T-helper 22 cell (primary cell): ENCODE measurements around the gene MED19.
A peak's percentile ranks its signal among the peaks of the same experiment; 100 is the strongest.
"Not testable (repeated sequence)": the region's sequence is repeated elsewhere in the genome, so short reads cannot be mapped to it uniquely, and the experiment has no call there.

ENCODE experiments used
- DNase-seq: peaks from one replicate; pipeline ENCODE4 v3.0.0-alpha.2; 2020; ENCODE audit warnings: low read depth

The MED19 gene, protein sequence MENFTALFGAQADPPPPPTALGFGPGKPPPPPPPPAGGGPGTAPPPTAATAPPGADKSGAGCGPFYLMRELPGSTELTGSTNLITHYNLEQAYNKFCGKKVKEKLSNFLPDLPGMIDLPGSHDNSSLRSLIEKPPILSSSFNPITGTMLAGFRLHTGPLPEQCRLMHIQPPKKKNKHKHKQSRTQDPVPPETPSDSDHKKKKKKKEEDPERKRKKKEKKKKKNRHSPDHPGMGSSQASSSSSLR

DNA sequence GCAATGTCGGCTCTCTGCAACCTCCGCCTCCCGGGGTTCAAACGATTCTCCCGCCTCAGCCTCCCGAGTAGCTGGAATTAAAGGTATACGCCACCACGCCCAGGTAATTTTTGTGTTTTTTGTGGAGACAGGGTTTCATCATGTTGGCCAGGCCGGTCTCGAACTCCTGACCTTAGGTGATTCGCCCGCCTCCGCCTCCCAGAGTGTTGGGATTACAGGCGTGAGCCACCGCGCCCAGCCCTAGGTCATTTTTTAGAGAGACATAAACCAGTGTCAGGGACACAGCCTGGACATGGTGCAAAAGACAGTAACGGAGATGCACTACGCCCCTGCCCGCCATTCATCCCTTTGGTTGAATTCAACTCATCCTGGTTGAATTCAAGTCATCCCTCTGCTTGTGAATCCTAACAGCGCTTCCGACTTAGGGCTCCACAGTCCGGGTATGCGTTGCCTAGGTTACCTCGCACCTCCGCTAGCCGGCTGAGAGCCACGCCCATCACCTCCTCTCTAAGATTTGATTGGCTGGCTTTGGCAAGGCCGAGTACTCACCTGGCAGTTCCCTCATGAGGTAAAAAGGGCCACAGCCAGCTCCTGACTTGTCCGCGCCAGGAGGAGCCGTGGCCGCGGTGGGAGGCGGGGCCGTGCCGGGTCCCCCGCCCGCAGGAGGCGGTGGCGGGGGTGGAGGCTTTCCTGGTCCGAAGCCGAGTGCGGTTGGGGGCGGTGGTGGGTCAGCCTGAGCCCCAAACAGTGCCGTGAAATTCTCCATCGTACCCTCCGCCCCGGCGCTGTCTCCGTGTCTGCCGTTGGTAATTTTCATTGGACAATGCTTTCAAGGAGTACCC lies at the start of gene MED19:
Gene MED19 (minus strand): TSS at position 802 of the 842 bp plus-strand sequence. CDS start 36 bp downstream, at position 766.
- peak; percentile 75 for DNase-seq

DNA sequence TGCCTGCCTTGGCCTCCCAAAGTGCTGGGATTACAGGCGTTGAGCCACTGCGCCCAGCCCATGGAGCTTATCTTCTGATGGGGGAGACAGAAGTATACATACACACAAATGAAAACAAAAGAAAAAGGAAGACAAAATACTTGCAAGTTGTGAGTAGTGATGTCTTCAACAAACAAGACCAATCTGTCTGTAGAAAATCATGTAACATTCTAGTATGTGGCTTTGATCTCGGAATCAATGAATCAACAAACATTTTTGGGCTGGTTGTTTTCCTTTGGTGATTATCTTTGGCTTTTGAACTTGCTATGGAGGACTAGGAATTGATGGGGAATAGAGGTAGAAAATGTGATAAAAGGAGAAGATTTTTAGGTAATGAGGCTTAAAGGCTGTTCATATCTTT lies 46.2 kb upstream of the MED19 start:
- DNase-seq, result no peak

DNA sequence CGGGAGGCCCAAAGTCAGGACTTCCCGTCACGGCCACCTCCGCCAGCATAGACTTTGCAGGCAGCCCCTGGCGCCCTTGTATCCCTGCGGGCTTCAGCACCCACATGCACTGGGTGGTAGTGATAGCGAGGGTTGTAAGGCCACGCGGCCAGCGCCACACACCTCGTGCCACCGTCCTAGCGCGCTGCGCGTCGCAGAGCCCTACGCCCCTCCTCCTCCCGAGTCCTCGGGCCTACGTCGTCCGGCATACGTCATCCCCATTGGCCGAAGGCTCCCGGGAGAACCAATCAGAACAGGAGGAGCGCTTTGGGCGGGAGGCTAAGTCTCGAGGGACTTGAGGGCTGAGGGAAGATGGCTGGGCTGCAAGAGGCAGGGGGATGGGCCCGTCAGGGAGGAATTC lies 40.9 kb upstream of the MED19 start:
- DNase-seq, result no peak

DNA sequence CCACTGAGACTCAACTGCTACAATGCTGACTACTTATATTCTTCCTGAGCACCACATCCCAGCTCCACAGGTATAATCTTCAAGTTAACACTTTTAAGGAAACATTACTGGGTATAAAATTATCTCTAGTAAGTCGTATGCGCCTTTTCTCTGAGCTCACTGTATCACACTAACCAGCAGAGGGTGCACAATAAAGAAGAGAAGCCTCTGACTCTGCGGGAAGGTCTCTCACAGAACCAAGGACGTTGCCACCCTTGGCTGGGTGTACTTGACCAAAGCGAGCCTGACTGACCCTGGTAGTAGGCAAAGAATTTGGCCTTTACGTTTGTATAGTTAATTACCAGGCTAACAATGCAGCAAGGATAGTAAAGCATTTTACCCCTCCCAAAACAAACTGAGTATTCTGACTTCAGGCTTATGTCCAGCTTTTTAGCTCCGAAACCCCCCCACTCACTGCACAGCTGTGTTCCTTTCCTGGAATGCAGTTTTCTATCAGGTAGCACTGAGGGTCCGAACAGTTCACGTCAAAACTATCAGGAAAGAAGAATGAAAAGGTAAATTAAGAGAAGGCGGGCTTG lies 39.8 kb upstream of the MED19 start, which contains the start of gene BTBD18:
Gene BTBD18 (minus strand): TSS at position 144 of the 578 bp plus-strand sequence. CDS start 631 bp downstream, outside the sequence.
- DNase-seq, result no peak

DNA sequence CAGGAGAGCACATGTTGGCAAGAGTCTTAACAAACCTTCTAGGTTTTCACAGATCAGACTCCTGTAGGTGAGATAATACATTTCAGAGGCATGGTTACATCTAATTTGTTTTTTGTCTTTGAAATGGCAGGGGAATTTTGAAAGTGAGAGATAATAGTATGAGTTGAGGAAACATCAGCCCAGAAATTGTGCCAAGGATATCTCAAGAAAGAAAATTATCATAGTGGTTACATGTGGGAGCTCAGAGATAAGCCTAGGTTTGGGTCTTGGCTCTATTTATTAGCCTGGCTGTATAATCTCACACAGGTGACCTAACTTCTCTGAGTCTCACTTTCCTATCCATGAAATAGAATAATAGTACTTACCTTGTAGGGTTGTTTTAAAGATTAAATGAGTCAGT lies 39.2 kb upstream of the MED19 start:
- no peak for DNase-seq

GRCh38 chr11:57746920-57747319 lies 34.9 kb upstream of the MED19 start:
- DNase-seq, result no peak

GRCh38 chr11:57745206-57745605 lies 33.2 kb upstream of the MED19 start:
- DNase-seq, result no peak

DNA sequence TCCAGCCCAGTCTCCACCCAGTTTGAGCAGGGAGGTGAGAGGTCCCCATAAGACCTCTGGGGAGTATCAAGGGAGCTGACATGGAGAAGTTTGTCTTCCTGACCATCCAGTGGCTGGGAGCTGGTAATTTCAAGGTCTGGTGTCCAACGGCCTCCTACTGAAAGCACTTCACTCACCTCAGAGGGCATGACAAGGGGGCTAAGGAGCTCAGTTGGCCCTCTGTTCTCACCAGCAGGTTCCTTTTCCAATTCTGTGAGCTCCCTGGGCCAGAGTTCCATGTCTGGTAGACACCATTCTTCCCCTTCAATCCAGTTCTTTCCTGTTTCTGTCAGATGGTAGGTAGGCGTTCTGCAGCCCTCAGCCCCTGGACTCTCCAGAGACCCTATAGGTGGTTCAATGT lies 32.3 kb upstream of the MED19 start:
- no peak for DNase-seq

DNA sequence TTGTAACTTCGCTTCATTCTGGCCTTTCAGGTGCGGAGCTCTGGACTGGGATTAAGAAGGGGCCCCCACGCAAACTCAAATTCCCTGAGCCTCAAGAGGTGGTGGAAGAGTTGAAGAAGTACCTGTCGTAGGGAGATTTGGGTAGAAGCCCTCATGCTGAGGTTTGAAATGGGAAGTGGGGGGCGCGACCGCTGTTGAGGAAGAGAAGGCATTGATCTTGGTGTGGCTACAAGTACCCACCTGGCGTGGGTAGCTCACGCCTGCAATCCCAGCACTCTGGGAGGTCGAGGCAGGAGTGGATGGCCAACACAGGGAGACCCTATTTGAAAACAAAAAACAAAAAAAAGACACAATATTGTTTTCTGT lies 30.1 kb upstream of the MED19 start:
- DNase-seq, result no peak

DNA sequence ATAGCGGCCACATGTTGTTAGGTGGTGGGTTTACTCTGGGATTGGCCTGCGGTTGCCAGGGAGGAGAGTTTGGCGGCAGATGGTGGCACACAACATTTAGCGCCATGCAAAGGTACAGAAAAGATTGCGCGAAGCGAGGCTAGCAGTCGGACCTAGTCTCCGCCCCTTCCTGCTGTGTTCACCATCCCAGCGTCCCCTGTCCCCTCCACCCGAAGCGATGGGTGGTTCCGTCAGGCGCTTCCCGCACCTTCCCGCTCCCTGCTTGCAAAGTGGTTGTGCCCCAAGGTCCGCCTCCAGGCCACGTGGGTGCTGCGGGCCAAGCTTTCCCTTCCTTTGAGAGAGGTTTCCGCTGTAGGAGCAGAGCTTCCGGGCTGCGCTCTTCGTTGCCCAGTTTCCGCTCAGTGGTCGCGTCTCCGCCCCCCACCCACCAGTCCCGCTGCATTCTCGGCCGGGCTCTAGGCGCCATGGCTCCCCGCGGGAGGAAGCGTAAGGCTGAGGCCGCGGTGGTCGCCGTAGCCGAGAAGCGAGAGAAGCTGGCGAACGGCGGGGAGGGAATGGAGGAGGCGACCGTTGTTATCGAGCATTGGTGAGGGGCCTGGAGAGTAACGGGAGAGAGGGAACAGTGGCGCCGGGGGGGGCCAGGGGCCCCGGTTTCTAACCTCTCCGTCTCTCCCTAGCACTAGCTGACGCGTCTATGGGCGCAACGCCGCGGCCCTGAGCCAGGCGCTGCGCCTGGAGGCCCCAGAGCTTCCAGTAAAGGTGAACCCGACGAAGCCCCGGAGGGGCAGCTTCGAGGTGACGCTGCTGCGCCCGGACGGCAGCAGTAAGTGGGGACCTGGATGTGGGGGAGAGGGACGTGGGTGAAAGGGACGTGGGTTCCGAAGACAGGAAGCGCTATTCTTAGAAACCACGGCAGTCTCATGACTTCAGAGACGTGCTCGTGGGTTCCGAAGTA lies 29.4 kb upstream of the MED19 start, which contains the start of gene SELENOH:
Gene SELENOH (plus strand): TSS at position 360 of the 955 bp plus-strand sequence. CDS start 105 bp downstream, at position 465.
- peak; percentile 88 for DNase-seq

- no peak for DNase-seq
Observed at GRCh38 chr11:57735619-57736298, 23.7 kb upstream of the MED19 start.

GRCh38 chr11:57732661-57733060 lies 20.6 kb upstream of the MED19 start:
- DNase-seq, result no peak

DNA sequence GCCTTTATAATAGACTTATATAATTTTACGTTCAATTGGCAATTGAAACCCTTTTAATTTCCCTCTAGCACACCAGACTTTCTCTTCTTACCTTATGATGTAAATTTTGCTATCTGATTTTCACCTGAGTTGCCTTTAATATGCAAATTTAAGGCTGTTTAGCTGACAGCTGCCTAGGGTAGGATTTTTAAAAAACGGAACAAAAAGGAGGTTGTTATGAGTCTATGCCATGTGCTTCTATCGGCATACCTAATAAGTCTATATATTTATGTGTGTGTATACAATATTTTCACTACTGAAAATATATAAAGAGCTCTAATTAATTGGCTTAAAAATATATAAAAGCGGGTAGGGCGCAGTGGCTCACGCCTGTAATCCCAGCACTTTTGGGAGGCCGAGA lies 17.5 kb upstream of the MED19 start:
- DNase-seq, result no peak

DNA sequence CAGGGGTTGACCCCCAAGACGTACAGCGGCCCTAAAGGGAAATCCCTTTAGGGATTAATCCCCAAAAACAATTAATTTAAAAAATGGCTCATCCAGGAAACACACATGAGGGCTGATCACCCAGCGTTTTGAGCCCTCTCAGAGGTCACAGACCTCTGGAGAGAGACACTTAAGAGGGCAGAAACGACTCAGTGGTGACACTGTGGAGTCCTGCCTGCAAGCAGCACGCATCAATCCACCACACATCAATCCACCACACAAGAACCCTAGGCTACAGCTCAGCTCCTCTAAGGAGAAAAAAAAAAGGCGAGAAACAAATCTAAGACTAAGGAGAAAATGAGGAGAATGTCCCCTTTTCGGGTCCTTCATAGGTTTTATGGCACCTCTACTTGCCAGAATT lies 16.8 kb upstream of the MED19 start:
- no peak for DNase-seq

DNA sequence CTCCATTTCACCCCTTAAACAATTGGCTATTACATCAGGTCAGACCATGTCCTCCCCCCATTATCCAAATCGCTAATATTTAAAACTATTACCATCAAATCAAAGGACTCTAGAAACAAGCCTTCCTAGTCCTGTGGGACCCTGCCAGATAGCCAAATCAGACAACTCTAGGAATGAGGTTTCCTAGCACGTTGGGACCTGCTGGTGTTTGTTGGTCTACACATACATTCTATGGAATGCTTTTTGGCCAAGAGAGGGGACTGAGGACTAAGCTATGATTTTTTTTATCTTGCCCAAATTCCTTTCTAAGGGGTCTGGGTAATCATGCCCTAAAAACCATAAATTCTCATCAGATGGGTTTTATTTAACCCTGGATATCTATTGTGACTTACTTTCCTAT lies 15.2 kb upstream of the MED19 start:
- no peak for DNase-seq

GRCh38 chr11:57716726-57717125 lies 4.7 kb upstream of the MED19 start:
- not testable (repeated sequence) for DNase-seq

DNA sequence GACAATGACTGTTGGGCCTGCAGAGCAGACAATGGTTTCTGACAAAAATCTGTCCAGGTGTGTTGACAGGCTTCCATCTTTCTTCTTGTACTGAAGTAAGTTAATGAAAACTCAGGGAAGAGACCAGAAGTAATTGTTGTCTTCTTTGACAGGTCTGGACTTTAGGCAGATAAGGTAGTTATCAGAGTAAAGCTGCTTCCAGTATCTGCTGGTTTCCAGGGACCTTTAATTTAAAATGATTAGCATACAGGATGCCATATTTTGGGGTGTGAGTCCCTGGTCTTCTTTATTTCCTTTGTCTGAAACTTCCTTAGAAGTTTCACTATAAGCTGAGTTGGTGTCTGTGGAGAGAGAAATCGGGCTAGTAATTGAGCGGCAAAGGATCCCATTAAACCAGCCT lies 1.8 kb upstream of the MED19 start:
- no peak for DNase-seq

- peak; percentile 86 for DNase-seq
Observed at GRCh38 chr11:57712256-57713150, 488 bp upstream of the MED19 start, which contains the start of gene TMX2. Gene TMX2 (plus strand): TSS chr11:57712593. CDS start chr11:57712619, 26 bp downstream.

GRCh38 chr11:57709802-57710367 lies 2.1 kb downstream of the MED19 start:
- DNase-seq, result no peak

- DNase-seq, result not testable (repeated sequence)
Observed at GRCh38 chr11:57705432-57705831, 6.6 kb downstream of the MED19 start.
